GM12872 (cell line): ENCODE data around the gene RUFY4.

Source experiments
- CTCF ChIP-seq: IDR thresholded peaks from 3 replicates; pipeline ENCODE4 v1.5.1; 2011; ENCODE audit warnings: low read depth, mild to moderate bottlenecking, low read length, moderate library complexity; ENCODE audit not compliant: insufficient read depth

The RUFY4 gene

GRCh38 chr2:218059289-218059688 is 9.8 kb upstream of the RUFY4 start:
- TF ChIP-seq CTCF: no peak

GRCh38 chr2:218060118-218060517 is 8.9 kb upstream of the RUFY4 start:
- no peak for TF ChIP-seq CTCF

- no peak for TF ChIP-seq CTCF
Measured at GRCh38 chr2:218060950-218061660, 7.9 kb upstream of the RUFY4 start.

- TF ChIP-seq CTCF: no peak
Measured at GRCh38 chr2:218063486-218063885, 5.6 kb upstream of the RUFY4 start.

- no peak for TF ChIP-seq CTCF
Measured at GRCh38 chr2:218063896-218064295, 5.2 kb upstream of the RUFY4 start.

- no peak for TF ChIP-seq CTCF
Measured at GRCh38 chr2:218065239-218066006, 3.6 kb upstream of the RUFY4 start.

- TF ChIP-seq CTCF: no peak
Measured at GRCh38 chr2:218066926-218067515, 2.0 kb upstream of the RUFY4 start.
